Astrocyte (in vitro differentiated cells and primary cell): ENCODE measurements around the gene ZHX3. TPM values are rescaled to one million over a fixed set of nuclear protein-coding genes. Genes with fewer than 3 reads are reported as not detected.

Source experiments
- DNase-seq: peaks from one replicate; pipeline ENCODE4 v3.0.0-alpha.2; 2010; ENCODE audit warnings: low read depth
- FAIRE-seq: peaks from 2 replicates; lab custom pipeline; 2011; peaks lifted over from hg19 to GRCh38; lab: Jason Lieb, UNC
- H2AFZ ChIP-seq: 2 replicates; pipeline ENCODE4 v1.6.0; 2012; ENCODE audit warnings: low read depth, low read length, inconsistent platforms
- H3K27ac ChIP-seq: 2 replicates; pipeline ENCODE4 v1.5.1; 2011; ENCODE audit warnings: low read depth, low read length, inconsistent platforms
- H3K27me3 ChIP-seq: 2 replicates; pipeline ENCODE4 v1.6.0; 2011; ENCODE audit warnings: low read length, inconsistent platforms; ENCODE audit not compliant: insufficient read depth
- H3K36me3 ChIP-seq: 2 replicates; pipeline ENCODE4 v1.5.1; 2011; ENCODE audit warnings: low read length, inconsistent platforms; ENCODE audit not compliant: insufficient read depth
- H3K4me1 ChIP-seq: 2 replicates; pipeline ENCODE4 v1.5.1; 2011; ENCODE audit warnings: low read length, inconsistent platforms; ENCODE audit not compliant: insufficient read depth
- H3K4me2 ChIP-seq: 2 replicates; pipeline ENCODE4 v1.6.0; 2012; ENCODE audit warnings: low read length, inconsistent platforms
- H3K4me3 ChIP-seq: 2 replicates; pipeline ENCODE4 v1.5.1; 2011; ENCODE audit warnings: low read depth, mild to moderate bottlenecking, low read length, inconsistent platforms; ENCODE audit not compliant: insufficient read depth
- H3K79me2 ChIP-seq: 2 replicates; pipeline ENCODE4 v1.6.0; 2012; ENCODE audit warnings: mild to moderate bottlenecking, low read length, inconsistent platforms; ENCODE audit not compliant: insufficient read depth
- H3K9ac ChIP-seq: 2 replicates; pipeline ENCODE4 v1.6.0; 2012; ENCODE audit warnings: mild to moderate bottlenecking, low read length, inconsistent platforms
- H3K9me3 ChIP-seq: 2 replicates; pipeline ENCODE4 v1.5.1; 2012; ENCODE audit warnings: low read depth, mild to moderate bottlenecking, low read length, inconsistent platforms; ENCODE audit not compliant: insufficient read depth
- H4K20me1 ChIP-seq: 2 replicates; pipeline ENCODE4 v1.6.0; 2012; ENCODE audit warnings: low read length, inconsistent platforms; ENCODE audit not compliant: insufficient read depth
- H3K27ac Mint-ChIP-seq: one replicate; pipeline ENCODE4 v1.8.0; 2021; ENCODE audit warnings: mild to moderate bottlenecking, mixed read lengths; ENCODE audit not compliant: unreplicated experiment
- H3K27me3 Mint-ChIP-seq: one replicate; pipeline ENCODE4 v1.8.0; 2021; ENCODE audit warnings: low read depth, mixed read lengths; ENCODE audit not compliant: unreplicated experiment
- H3K36me3 Mint-ChIP-seq: one replicate; pipeline ENCODE4 v1.8.0; 2021; ENCODE audit warnings: low read depth, mixed read lengths; ENCODE audit not compliant: unreplicated experiment
- H3K4me1 Mint-ChIP-seq: one replicate; pipeline ENCODE4 v1.8.0; 2021; ENCODE audit warnings: low read depth, mixed read lengths; ENCODE audit not compliant: unreplicated experiment
- H3K4me3 Mint-ChIP-seq: one replicate; pipeline ENCODE4 v1.8.0; 2021; ENCODE audit warnings: mild to moderate bottlenecking, moderate library complexity, mixed read lengths; ENCODE audit not compliant: unreplicated experiment
- H3K9me3 Mint-ChIP-seq: one replicate; pipeline ENCODE4 v1.8.0; 2021; ENCODE audit warnings: mild to moderate bottlenecking, mixed read lengths; ENCODE audit not compliant: unreplicated experiment
- CTCF ChIP-seq: IDR thresholded peaks from 2 replicates; pipeline ENCODE4 v1.5.1; 2011; ENCODE audit warnings: low read depth, mild to moderate bottlenecking, inconsistent platforms, low read length, moderate library complexity; ENCODE audit not compliant: insufficient read depth
- EZH2 ChIP-seq: IDR thresholded peaks from 2 replicates; pipeline ENCODE4 v1.6.1; 2012; ENCODE audit warnings: mild to moderate bottlenecking, low read length, inconsistent platforms; ENCODE audit not compliant: insufficient read depth
- total RNA-seq: library from RNA; stranded (reverse); gene quantifications from 2 replicates; pipeline ENCODE4 v1.2.1, GENCODE V29; 2021

The ZHX3 gene
- total RNA-seq, 1 donor from 2014 or later: 41.6 TPM

DNA sequence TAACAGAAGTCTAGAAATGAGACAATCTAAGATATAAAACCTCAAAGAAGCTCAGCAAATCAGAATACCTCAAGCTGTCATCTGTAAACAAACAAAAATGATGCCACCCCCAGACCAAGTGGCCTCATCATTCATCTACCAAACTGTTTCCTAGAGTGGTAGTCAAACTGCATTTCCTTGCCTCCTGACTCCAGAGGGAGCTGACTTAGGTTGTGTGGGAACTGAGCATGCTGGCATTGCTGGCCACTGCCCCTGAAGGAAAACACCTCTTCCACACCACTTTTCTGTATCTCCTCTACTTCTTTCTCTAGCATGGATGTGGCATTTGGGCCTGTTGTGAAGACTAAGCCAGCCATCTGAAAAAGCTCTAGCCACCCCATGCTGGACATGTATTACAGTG lies 56.3 kb downstream of the ZHX3 start:
- Histone ChIP-seq H2AFZ (no peak overlapping the region), H3K9me3 (no peaks in the 10 kb centered on the region), H3K27ac (no peak overlapping the region), H3K27me3 (no peaks in the 10 kb centered on the region), H3K79me2 (peaks cover 11% of the 10 kb centered on the region), H3K4me3 (no peak overlapping the region), H3K9ac (no peak overlapping the region), H3K4me2 (no peak overlapping the region), H3K36me3 (no peaks in the 10 kb centered on the region), H4K20me1 (peaks cover 18% of the 10 kb centered on the region), H3K4me1 (no peaks in the 10 kb centered on the region)
- Mint-ChIP-seq H3K36me3 (peaks cover 3% of the 10 kb centered on the region), H3K27ac (no peak overlapping the region), H3K27me3 (no peaks in the 10 kb centered on the region), H3K4me3 (no peak overlapping the region), H3K4me1 (no peaks in the 10 kb centered on the region), H3K9me3 (no peaks in the 10 kb centered on the region)
- FAIRE-seq: no peak
- TF ChIP-seq EZH2 (no peak), CTCF (no peak)
- DNase-seq: no peak

- H4K20me1 ChIP-seq: peaks cover 18% of the 10 kb centered on the region
- FAIRE-seq: no peak
These were observed 56.8 kb downstream of the ZHX3 start for GRCh38 chr20:41260734-41261220.

More at GRCh38 chr20:41260734-41261220, 56.8 kb downstream of the ZHX3 start:
- Histone ChIP-seq H3K36me3 (no peaks in the 10 kb centered on the region), H3K27ac (no peak overlapping the region), H3K4me1 (no peaks in the 10 kb centered on the region), H3K9ac (no peak overlapping the region), H3K9me3 (no peaks in the 10 kb centered on the region), H3K4me3 (no peak overlapping the region), H2AFZ (no peak overlapping the region), H3K79me2 (peaks cover 13% of the 10 kb centered on the region), H3K27me3 (no peaks in the 10 kb centered on the region), H3K4me2 (no peak overlapping the region)
- DNase-seq: no peak
- no peaks in the 10 kb centered on the region for H3K9me3 Mint-ChIP-seq
- H3K4me1 Mint-ChIP-seq: no peaks in the 10 kb centered on the region
- H3K27ac Mint-ChIP-seq: no peak overlapping the region
- TF ChIP-seq EZH2: no peak
- no peak for TF ChIP-seq CTCF
- no peak overlapping the region for H3K4me3 Mint-ChIP-seq
- no peaks in the 10 kb centered on the region for H3K27me3 Mint-ChIP-seq
- peaks cover 1% of the 10 kb centered on the region for H3K36me3 Mint-ChIP-seq
